ACC112 (cell line): ENCODE results near the gene GCNT2.
"Not testable (repeated sequence)": the region's sequence is repeated elsewhere in the genome, so short reads cannot be mapped to it uniquely, and the experiment has no call there.

ENCODE experiments used
- H2AFZ ChIP-seq: fragments of 200-600 bp; sonication (generic); one replicate; pipeline ENCODE4 v1.6.0; 2017; ENCODE audit warnings: antibody characterized with exemption, low read length; ENCODE audit not compliant: unreplicated experiment
- H3K27ac ChIP-seq: fragments of 200-600 bp; sonication (generic); 2 replicates; pipeline ENCODE4 v1.5.1; 2014; ENCODE audit warnings: low read depth, mild to moderate bottlenecking, antibody characterized with exemption, low read length, moderate library complexity
- H3K27me3 ChIP-seq: fragments of 200-600 bp; sonication (generic); 2 replicates; pipeline ENCODE4 v1.6.1; 2014; ENCODE audit warnings: mild to moderate bottlenecking, antibody characterized with exemption, low read length, moderate library complexity, mixed read lengths; ENCODE audit not compliant: insufficient read depth
- H3K36me3 ChIP-seq: fragments of 200-600 bp; sonication (generic); 2 replicates; pipeline ENCODE4 v1.6.1; 2016; ENCODE audit warnings: mild to moderate bottlenecking, antibody characterized with exemption, low read length, moderate library complexity, mixed read lengths; ENCODE audit not compliant: insufficient read depth
- H3K4me1 ChIP-seq: fragments of 200-600 bp; sonication (generic); one replicate; pipeline ENCODE4 v1.6.1; 2016; ENCODE audit warnings: low read length, mixed read lengths; ENCODE audit not compliant: insufficient read depth, unreplicated experiment, control insufficient read depth
- H3K4me3 ChIP-seq: fragments of 200-600 bp; sonication (generic); 2 replicates; pipeline ENCODE4 v1.5.1; 2014; ENCODE audit warnings: mild to moderate bottlenecking, low read depth, low read length
- H3K79me2 ChIP-seq: fragments of 200-600 bp; sonication (generic); one replicate; pipeline ENCODE4 v1.6.0; 2016; ENCODE audit warnings: low read length; ENCODE audit not compliant: control insufficient read depth, unreplicated experiment, insufficient read depth

The GCNT2 gene

GRCh38 chr6:10589983-10590382 is 68.8 kb downstream of the GCNT2 start:
- H3K27me3 ChIP-seq: peaks cover 62% of the 10 kb centered on the region
- H3K4me3 ChIP-seq: no peak overlapping the region
- no peaks in the 10 kb centered on the region for H3K36me3 ChIP-seq
- no peaks in the 10 kb centered on the region for H3K79me2 ChIP-seq
- no peak overlapping the region for H3K27ac ChIP-seq
- H2AFZ ChIP-seq: no peak overlapping the region
- no peaks in the 10 kb centered on the region for H3K4me1 ChIP-seq

GRCh38 chr6:10591422-10592160 is 70.4 kb downstream of the GCNT2 start:
- Histone ChIP-seq H3K27ac (no peak overlapping the region), H3K79me2 (no peaks in the 10 kb centered on the region), H3K27me3 (peaks cover 47% of the 10 kb centered on the region), H2AFZ (no peak overlapping the region), H3K4me3 (no peak overlapping the region), H3K36me3 (no peaks in the 10 kb centered on the region), H3K4me1 (no peaks in the 10 kb centered on the region)

- no peak overlapping the region for H3K4me3 ChIP-seq
Measured at GRCh38 chr6:10595731-10596664, 74.8 kb downstream of the GCNT2 start.

GRCh38 chr6:10597499-10598001 is 76.4 kb downstream of the GCNT2 start:
- Histone ChIP-seq H3K36me3 (no peaks in the 10 kb centered on the region), H3K4me3 (no peak overlapping the region), H3K79me2 (no peaks in the 10 kb centered on the region), H3K27ac (no peak overlapping the region), H2AFZ (no peak overlapping the region), H3K4me1 (no peaks in the 10 kb centered on the region), H3K27me3 (peaks cover 30% of the 10 kb centered on the region; the same call in 1 of the 2 replicates)

More at GRCh38 chr6:10595731-10596664, 74.8 kb downstream of the GCNT2 start:
- no peak overlapping the region for H3K27ac ChIP-seq
- H3K27me3 ChIP-seq: peaks cover 40% of the 10 kb centered on the region; the same call in 1 of the 2 replicates
- H3K36me3 ChIP-seq: no peaks in the 10 kb centered on the region
- H3K79me2 ChIP-seq: no peaks in the 10 kb centered on the region
- H2AFZ ChIP-seq: no peak overlapping the region
- H3K4me1 ChIP-seq: no peaks in the 10 kb centered on the region

- no peak overlapping the region for H3K4me3 ChIP-seq
- H3K4me1 ChIP-seq: no peaks in the 10 kb centered on the region
- H3K27me3 ChIP-seq: peaks cover 29% of the 10 kb centered on the region; the same call in 1 of the 2 replicates
- no peaks in the 10 kb centered on the region for H3K79me2 ChIP-seq
- H3K27ac ChIP-seq: no peak overlapping the region
- no peak overlapping the region for H2AFZ ChIP-seq
- H3K36me3 ChIP-seq: no peaks in the 10 kb centered on the region
Measured at GRCh38 chr6:10598084-10598960, 77.2 kb downstream of the GCNT2 start.

- H3K4me3 ChIP-seq: no peak overlapping the region
- no peaks in the 10 kb centered on the region for H3K79me2 ChIP-seq
- H3K36me3 ChIP-seq: no peaks in the 10 kb centered on the region
- no peaks in the 10 kb centered on the region for H3K4me1 ChIP-seq
- no peak overlapping the region for H2AFZ ChIP-seq
- H3K27ac ChIP-seq: no peak overlapping the region
- peaks cover 25% of the 10 kb centered on the region; the same call in 1 of the 2 replicates for H3K27me3 ChIP-seq
Measured at GRCh38 chr6:10599046-10599445, 77.9 kb downstream of the GCNT2 start.

- H2AFZ ChIP-seq, H3K4me3 ChIP-seq, H3K79me2 ChIP-seq, H3K36me3 ChIP-seq, H3K27ac ChIP-seq, H3K4me1 ChIP-seq: not testable (repeated sequence)
- H3K27me3 ChIP-seq: peaks cover 14% of the 10 kb centered on the region; the same call in 1 of the 2 replicates
Measured at GRCh38 chr6:10600681-10601080, 79.5 kb downstream of the GCNT2 start.

GRCh38 chr6:10603219-10603618 is 82.1 kb downstream of the GCNT2 start:
- H3K79me2 ChIP-seq: no peaks in the 10 kb centered on the region
- no peaks in the 10 kb centered on the region for H3K36me3 ChIP-seq
- H3K4me3 ChIP-seq: no peak overlapping the region
- peaks cover 14% of the 10 kb centered on the region; the same call in 1 of the 2 replicates for H3K27me3 ChIP-seq
- no peak overlapping the region for H2AFZ ChIP-seq
- no peaks in the 10 kb centered on the region for H3K4me1 ChIP-seq
- H3K27ac ChIP-seq: no peak overlapping the region

GRCh38 chr6:10609038-10609437 is 87.9 kb downstream of the GCNT2 start:
- Histone ChIP-seq H3K27ac (no peak overlapping the region), H3K79me2 (no peaks in the 10 kb centered on the region), H3K4me3 (no peak overlapping the region), H3K4me1 (peaks cover 7% of the 10 kb centered on the region), H3K27me3 (no peaks in the 10 kb centered on the region; the same call in 1 of the 2 replicates), H3K36me3 (no peaks in the 10 kb centered on the region), H2AFZ (no peak overlapping the region)

- no peak overlapping the region for H3K27ac ChIP-seq
- H3K79me2 ChIP-seq: no peaks in the 10 kb centered on the region
- H2AFZ ChIP-seq: no peak overlapping the region
- H3K4me1 ChIP-seq: peaks cover 7% of the 10 kb centered on the region
- no peak overlapping the region for H3K4me3 ChIP-seq
- no peaks in the 10 kb centered on the region for H3K36me3 ChIP-seq
- H3K27me3 ChIP-seq: no peaks in the 10 kb centered on the region; the same call in 1 of the 2 replicates
Measured at GRCh38 chr6:10610289-10610688, 89.1 kb downstream of the GCNT2 start.
